HCT116 (cell line): ENCODE results near the gene ART1. TPM values are rescaled to one million over a fixed set of nuclear protein-coding genes. Genes with fewer than 3 reads are reported as not detected.

Experiments
- ATAC-seq: fragments of 200-7000 bp; cut with Tn5 transposase; 2 replicates; pipeline ENCODE4 v1.9.1; 2020; ENCODE audit warnings: mild to moderate bottlenecking, moderate library complexity
- BruUV-seq: library from RNA; stranded (reverse); fragments of 400-500 nt; replicated peaks from 2 replicates; lab custom pipeline; 2021; lab: Mats Ljungman, UMichigan
- CTCF ChIA-PET: fragments of 300-600 bp; sonication (Branson Sonifier 250); formaldehyde crosslinking; loops from one replicate; lab custom pipeline; 2021; ENCODE audit warnings: antibody characterized with exemption; lab: Charles Lee
- POLR2A ChIA-PET: fragments of 300-600, 350-600 bp; sonication (Branson Sonifier 250); formaldehyde crosslinking; loops from one replicate; lab custom pipeline; 2021; ENCODE audit warnings: antibody characterized with exemption; lab: Charles Lee
- RAD21 ChIA-PET, 2 experiments: fragments of 300-600 bp; sonication (Branson Sonifier 250); formaldehyde crosslinking; loops; one replicate each; lab custom pipeline; 2023; ENCODE audit warnings: low total read pairs in 2 of 2; ENCODE audit not compliant: uncharacterized antibody in 2 of 2, unreplicated experiment in 2 of 2, low non-redundant PET in 1 of 2; lab: Charles Lee
- DNase-seq: peaks from one replicate; pipeline ENCODE4 v3.0.0-alpha.2; 2010; ENCODE audit warnings: low read depth, low spot score
- H2AFZ ChIP-seq: fragments of 200-600 bp; shearing (Covaris generic), sonication (generic); 2 replicates; pipeline ENCODE4 v1.6.1; 2017; ENCODE audit warnings: low read depth, mixed run types, mixed read lengths, antibody characterized with exemption, low read length; ENCODE audit not compliant: poor library complexity, severe bottlenecking
- H3K27ac ChIP-seq: 2 replicates; pipeline ENCODE4 v1.5.1; 2012; ENCODE audit warnings: low read depth, low read length
- H3K27me3 ChIP-seq: fragments of 200-600 bp; sonication (generic); 2 replicates; pipeline ENCODE4 v1.6.1; 2016; ENCODE audit warnings: mixed run types, low read length, mixed read lengths; ENCODE audit not compliant: insufficient read depth
- H3K36me3 ChIP-seq, 2 experiments: fragments of 200-500 bp in 1 of 2; fragments of 200-600 bp in 1 of 2; sonication (Bioruptor generic) in 1 of 2; sonication (generic) in 1 of 2; 2 replicates each; pipeline versions ENCODE4 v1.5.1 to v1.6.1; 2014 to 2016; ENCODE audit warnings: low read length in 2 of 2, inconsistent platforms in 1 of 2, mixed read lengths in 1 of 2, mixed run types in 1 of 2; ENCODE audit not compliant: insufficient read depth in 2 of 2, control insufficient read depth in 1 of 2
- H3K4me1 ChIP-seq, 2 experiments: fragments of 200-600 bp in 1 of 2; sonication (generic) in 1 of 2; 2 replicates each; pipeline versions ENCODE4 v1.5.1 to v1.6.1; 2012 to 2017; ENCODE audit warnings: low read length in 2 of 2, inconsistent platforms in 1 of 2, mild to moderate bottlenecking in 1 of 2, mixed read lengths in 1 of 2, mixed run types in 1 of 2, moderate library complexity in 1 of 2; ENCODE audit not compliant: insufficient read depth in 2 of 2, control insufficient read depth in 1 of 2
- H3K4me2 ChIP-seq: fragments of 200-600 bp; sonication (generic); 2 replicates; pipeline ENCODE4 v1.6.1; 2017; ENCODE audit warnings: mixed run types, low read length, mixed read lengths
- H3K4me3 ChIP-seq, 2 experiments: fragments of 200-600 bp in 1 of 2; sonication (generic) in 1 of 2; replicated peaks in 1 of 2; 2 replicates each; pipeline ENCODE4 v1.5.1; 2011 to 2016; ENCODE audit warnings: low read length in 2 of 2, control low read depth in 1 of 2, low read depth in 1 of 2, mild to moderate bottlenecking in 1 of 2, mixed read lengths in 1 of 2, mixed run types in 1 of 2
- H3K79me2 ChIP-seq: fragments of 200-600 bp; sonication (generic); 2 replicates; pipeline ENCODE4 v1.6.1; 2017; ENCODE audit warnings: mild to moderate bottlenecking, mixed run types, low read length, moderate library complexity, mixed read lengths; ENCODE audit not compliant: insufficient read depth
- H3K9ac ChIP-seq: fragments of 200-600 bp; sonication (generic); 2 replicates; pipeline ENCODE4 v1.6.1; 2016; ENCODE audit warnings: low read length, mixed read lengths
- H3K9me2 ChIP-seq: fragments of 200-600 bp; sonication (generic), shearing (Covaris generic); 2 replicates; pipeline ENCODE4 v1.6.1; 2017; ENCODE audit warnings: mixed run types, mild to moderate bottlenecking, moderate library complexity; ENCODE audit not compliant: insufficient read depth
- H3K9me3 ChIP-seq, 2 experiments: fragments of 200-500 bp in 1 of 2; fragments of 200-600 bp in 1 of 2; sonication (Bioruptor generic) in 1 of 2; sonication (generic) in 1 of 2; 2 replicates each; pipeline ENCODE4 v1.6.1; 2014 to 2017; ENCODE audit warnings: low read length in 2 of 2, mixed read lengths in 2 of 2, inconsistent platforms in 1 of 2, low read depth in 1 of 2, mild to moderate bottlenecking in 1 of 2, mixed run types in 1 of 2, moderate library complexity in 1 of 2; ENCODE audit not compliant: control insufficient read depth in 1 of 2, insufficient read depth in 1 of 2
- H4K20me1 ChIP-seq: fragments of 200-600 bp; sonication (generic), shearing (Covaris generic); 2 replicates; pipeline ENCODE4 v1.6.1; 2017; ENCODE audit warnings: mixed run types, mild to moderate bottlenecking, moderate library complexity; ENCODE audit not compliant: insufficient read depth
- CEBPB ChIP-seq: IDR thresholded peaks from 2 replicates; pipeline ENCODE4 v1.6.1; 2012; ENCODE audit warnings: low read depth
- ELF1 ChIP-seq: IDR thresholded peaks from 2 replicates; pipeline ENCODE4 v1.6.1; 2012; ENCODE audit warnings: low read depth, borderline replicate concordance
- EZH2 ChIP-seq: fragments of 200-600 bp; sonication (generic); IDR thresholded peaks from 2 replicates; pipeline ENCODE4 v1.6.1; 2017; ENCODE audit warnings: antibody characterized with exemption, mixed run types
- EZH2phosphoT487 ChIP-seq: fragments of 200-600 bp; IDR thresholded peaks from 2 replicates; pipeline ENCODE4 v1.6.1; 2018; ENCODE audit warnings: antibody characterized with exemption, borderline replicate concordance
- FOSL1 ChIP-seq: IDR thresholded peaks from 2 replicates; pipeline ENCODE4 v1.6.1; 2012; ENCODE audit warnings: low read depth
- JUND ChIP-seq: IDR thresholded peaks from 2 replicates; pipeline ENCODE4 v1.6.1; 2012
- MAX ChIP-seq: IDR thresholded peaks from 2 replicates; pipeline ENCODE4 v1.6.1; 2012
- POLR2A ChIP-seq: IDR thresholded peaks from 2 replicates; pipeline ENCODE4 v1.7.0; 2011; ENCODE audit warnings: borderline replicate concordance; ENCODE audit not compliant: insufficient read depth, insufficient read length; ENCODE audit errors: extremely low read depth
- SP1 ChIP-seq: IDR thresholded peaks from 2 replicates; pipeline ENCODE4 v1.6.1; 2012; ENCODE audit warnings: low read depth
- YY1 ChIP-seq: IDR thresholded peaks from 2 replicates; pipeline ENCODE4 v1.6.1; 2011; ENCODE audit warnings: low read length, low read depth, moderate library complexity, mild to moderate bottlenecking; ENCODE audit not compliant: insufficient replicate concordance; ENCODE audit errors: extremely low read depth
- ZBTB33 ChIP-seq: IDR thresholded peaks from 2 replicates; pipeline ENCODE4 v1.6.1; 2011; ENCODE audit warnings: mild to moderate bottlenecking, low read length, moderate library complexity; ENCODE audit not compliant: insufficient replicate concordance; ENCODE audit errors: extremely low read depth
- ZFX ChIP-seq: fragments of 450-650 bp; IDR thresholded peaks from 2 replicates; pipeline ENCODE4 v1.6.1; 2017
- intact Hi-C: fragments of 100-400 bp; cut with micrococcal nuclease; formaldehyde crosslinking; loops from 2 replicates; pipeline ENCODE4 v1.10.0; 2022
- total RNA-seq: library from RNA; stranded (reverse); gene quantifications from one replicate; pipeline ENCODE4 v1.2.1, GENCODE V29; 2021; ENCODE audit not compliant: unreplicated experiment

ART1 gene
- total RNA-seq, 1 experiment from 2014 or later, result not detected

DNA sequence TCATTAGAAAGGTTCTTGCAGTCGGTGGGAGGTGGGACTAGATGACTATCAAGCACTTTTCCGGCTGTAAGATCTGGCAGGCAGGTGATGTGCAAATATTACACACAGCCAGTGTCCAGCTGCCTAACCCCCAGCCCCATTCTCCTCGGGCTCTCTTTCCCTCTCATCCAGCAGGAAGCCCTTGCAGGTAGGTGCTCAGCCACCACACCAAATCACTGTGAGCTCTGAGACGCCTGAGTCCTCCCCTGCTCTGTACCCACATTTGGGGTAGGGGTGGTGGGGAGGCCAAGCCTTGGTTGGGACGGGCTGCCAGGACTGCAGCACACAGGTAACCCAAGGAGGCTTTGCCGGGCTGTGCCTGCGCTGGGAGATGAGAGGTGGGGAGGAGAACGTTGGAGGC lies 3.7 kb upstream of the ART1 start (continued):
- no peak for TF ChIP-seq YY1
- TF ChIP-seq, all 23 proteins: peak for 0

DNA sequence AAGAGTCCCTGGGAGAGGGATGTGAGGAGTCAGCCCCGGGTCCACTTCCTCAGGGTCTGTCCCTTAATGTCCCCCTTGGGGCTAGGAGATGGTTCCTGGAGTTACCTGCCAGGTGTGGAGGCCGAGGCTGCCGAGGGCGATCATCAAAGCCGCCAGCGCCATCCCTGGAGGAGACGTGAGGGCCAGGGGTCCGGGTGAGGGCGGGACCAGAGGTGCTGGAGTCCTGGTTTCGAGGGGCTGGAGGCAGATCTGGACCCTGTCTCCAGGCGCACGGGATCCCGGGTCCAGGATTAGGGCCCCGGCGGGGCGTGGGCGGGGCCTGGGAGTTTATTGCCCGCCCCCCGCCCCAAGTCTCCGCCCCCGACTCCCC lies 3.2 kb upstream of the ART1 start, which contains the start of gene ART5:
Gene ART5 (minus strand): TSS at position 292 of the 370 bp plus-strand sequence. CDS start 130 bp downstream, at position 162.
- BruUV-seq, result no TSS peak

More for the DNA sequence above, 3.2 kb upstream of the ART1 start, which contains the start of gene ART5:
- ChIA-PET POLR2A (no interaction called here), RAD21 (no interaction called here), CTCF (no interaction called here)
- Histone ChIP-seq H3K79me2 (no peaks in the 10 kb centered on the region), H3K9me3 (no peaks in the 10 kb centered on the region), H3K27me3 (no peaks in the 10 kb centered on the region), H3K36me3 (no peaks in the 10 kb centered on the region), H2AFZ (peak within 1 kb of the TSS; percentile 73), H4K20me1 (no peaks in the 10 kb centered on the region), H3K4me2 (peak within 1 kb of the TSS; percentile 75), H3K4me3 (peak within 1 kb of the TSS; percentile 57)
- ATAC-seq, result no peak
- no peak for DNase-seq
- TF ChIP-seq JUND, result no peak
- no peak for TF ChIP-seq ELF1
- no peak for TF ChIP-seq POLR2A
- TF ChIP-seq SP1, result no peak
- no peak for TF ChIP-seq EZH2
- TF ChIP-seq YY1, result no peak
- TF ChIP-seq ZBTB33, result no peak
- TF ChIP-seq ZFX, result no peak
- no peak for TF ChIP-seq CEBPB
- TF ChIP-seq FOSL1, result no peak
- TF ChIP-seq EZH2phosphoT487, result no peak
- no peak for TF ChIP-seq MAX
- TF ChIP-seq, all 23 proteins: peak for 0
- Histone ChIP-seq H3K9me2 (no peaks in the 10 kb centered on the region), H3K9ac (peak within 1 kb of the TSS; percentile 53), H3K4me1 (peaks cover 17 to 34% of the 10 kb centered on the region in 2 experiments), H3K27ac (peak within 1 kb of the TSS; percentile 36; the same call in 1 of the 2 replicates)
- intact Hi-C loops, result no loop called here
